SK-N-SH treated with all-trans-retinoic acid at 6 μM for 48 hours (cell line): Measurements from ENCODE around the gene SLC12A8.

Source experiments
- ATAC-seq: fragments of 200-7000 bp; cut with Tn5 transposase; 3 replicates; pipeline ENCODE4 v1.9.1; 2020; ENCODE audit warnings: mild to moderate bottlenecking, moderate library complexity
- ARNTL ChIP-seq: fragments of 450-650 bp; formaldehyde crosslinking; IDR thresholded peaks from 2 replicates; pipeline ENCODE4 v1.5.0; 2020; ENCODE audit warnings: low read depth, mild to moderate bottlenecking, moderate library complexity, borderline replicate concordance
- BACH2 ChIP-seq: fragments of 250-450 bp; sonication (Bioruptor Pico); IDR thresholded peaks from 2 replicates; pipeline ENCODE4 v1.9.0; 2021; ENCODE audit warnings: mild to moderate bottlenecking, borderline replicate concordance
- CSDC2 ChIP-seq: fragments of 250-450 bp; sonication (Bioruptor Pico); IDR thresholded peaks from 2 replicates; pipeline ENCODE4 v1.5.0; 2020; ENCODE audit warnings: mild to moderate bottlenecking, moderate library complexity
- ESRRG ChIP-seq: fragments of 250-450 bp; sonication (Bioruptor Pico); IDR thresholded peaks from 2 replicates; pipeline ENCODE4 v1.6.1; 2021; ENCODE audit warnings: mild to moderate bottlenecking
- GLIS3 ChIP-seq: fragments of 250-450 bp; sonication (Bioruptor Pico); IDR thresholded peaks from 2 replicates; pipeline ENCODE4 v1.5.0; 2020; ENCODE audit warnings: mild to moderate bottlenecking, moderate library complexity
- ISL1 ChIP-seq: fragments of 250-450 bp; sonication (Bioruptor Pico); IDR thresholded peaks from 2 replicates; pipeline ENCODE4 v2.1.2; 2022; ENCODE audit warnings: mild to moderate bottlenecking, moderate library complexity
- OSR1 ChIP-seq: fragments of 250-450 bp; sonication (Bioruptor Pico); IDR thresholded peaks from 2 replicates; pipeline ENCODE4 v1.8.0; 2022; ENCODE audit warnings: moderate library complexity, mild to moderate bottlenecking, inconsistent platforms
- PPARA ChIP-seq: fragments of 250-450 bp; sonication (Bioruptor Pico); IDR thresholded peaks from 2 replicates; pipeline ENCODE4 v1.5.0; 2020; ENCODE audit warnings: mild to moderate bottlenecking, borderline replicate concordance
- RARB ChIP-seq: fragments of 250-450 bp; sonication (Bioruptor Pico); IDR thresholded peaks from 2 replicates; pipeline ENCODE4 v1.8.0; 2021; ENCODE audit warnings: mild to moderate bottlenecking, moderate library complexity
- TCF4 ChIP-seq: fragments of 250-450 bp; sonication (Bioruptor Pico); IDR thresholded peaks from 2 replicates; pipeline ENCODE4 v1.8.0; 2021; ENCODE audit warnings: mild to moderate bottlenecking, moderate library complexity, borderline replicate concordance
- TOX ChIP-seq: fragments of 250-450 bp; sonication (Bioruptor Pico); IDR thresholded peaks from 2 replicates; pipeline ENCODE4 v1.8.0; 2021; ENCODE audit warnings: mild to moderate bottlenecking, moderate library complexity, borderline replicate concordance
- TSHZ2 ChIP-seq: fragments of 250-450 bp; sonication (Bioruptor Pico); IDR thresholded peaks from 2 replicates; pipeline ENCODE4 v1.5.0; 2020; ENCODE audit warnings: mild to moderate bottlenecking, moderate library complexity
- ZC3H10 ChIP-seq: fragments of 250-450 bp; sonication (Bioruptor Pico); IDR thresholded peaks from 2 replicates; pipeline ENCODE4 v1.5.1; 2021; ENCODE audit warnings: mild to moderate bottlenecking, moderate library complexity
- ZFP3 ChIP-seq: fragments of 250-450 bp; sonication (Bioruptor Pico); IDR thresholded peaks from 2 replicates; pipeline ENCODE4 v1.5.0; 2020; ENCODE audit warnings: mild to moderate bottlenecking, moderate library complexity
- ZFP30 ChIP-seq: fragments of 450-650 bp; formaldehyde crosslinking; IDR thresholded peaks from 2 replicates; pipeline ENCODE4 v1.5.0; 2022; ENCODE audit warnings: mild to moderate bottlenecking, moderate library complexity
- ZNF565 ChIP-seq: fragments of 450-650 bp; formaldehyde crosslinking; conservative IDR thresholded peaks from 2 replicates; pipeline ENCODE4 v1.5.0; 2020; ENCODE audit warnings: low read depth, mild to moderate bottlenecking, moderate library complexity
- ZNF70 ChIP-seq: fragments of 450-650 bp; formaldehyde crosslinking; IDR thresholded peaks from 2 replicates; pipeline ENCODE4 v1.5.0; 2020; ENCODE audit warnings: mild to moderate bottlenecking, moderate library complexity
- ZNF8 ChIP-seq: fragments of 450-650 bp; formaldehyde crosslinking; IDR thresholded peaks from 2 replicates; pipeline ENCODE4 v1.5.0; 2020; ENCODE audit warnings: mild to moderate bottlenecking, moderate library complexity
- TF ChIP-seq, protein P1 (sequence below): fragments of 250-450 bp; sonication (Bioruptor Pico); IDR thresholded peaks from 2 replicates; pipeline ENCODE4 v1.8.0; 2021; ENCODE audit warnings: low read depth, mild to moderate bottlenecking, moderate library complexity, borderline replicate concordance
- TF ChIP-seq, protein P2 (sequence below): fragments of 250-450 bp; sonication (Bioruptor Pico); IDR thresholded peaks from 2 replicates; pipeline ENCODE4 v1.8.0; 2020; ENCODE audit warnings: mild to moderate bottlenecking, moderate library complexity, borderline replicate concordance
- TF ChIP-seq, protein P3 (sequence below): fragments of 250-450 bp; sonication (Bioruptor Pico); IDR thresholded peaks from 2 replicates; pipeline ENCODE4 v1.5.1; 2020; ENCODE audit warnings: low read depth, mild to moderate bottlenecking, moderate library complexity
- TF ChIP-seq, protein P4 (sequence below): fragments of 250-450 bp; sonication (Bioruptor Pico); IDR thresholded peaks from 2 replicates; pipeline ENCODE4 v1.5.1; 2021; ENCODE audit warnings: mild to moderate bottlenecking, moderate library complexity

Gene SLC12A8

GRCh38 chr3:125239266-125239665, 26.7 kb upstream of the SLC12A8 start:
- ATAC-seq = no peak
- TF ChIP-seq ARNTL (CRISPR knock-in tag) = no peak
- no peak for TF ChIP-seq ZNF8
- no peak for TF ChIP-seq ZFP30 (CRISPR knock-in tag)
- TF ChIP-seq, protein P1, sequence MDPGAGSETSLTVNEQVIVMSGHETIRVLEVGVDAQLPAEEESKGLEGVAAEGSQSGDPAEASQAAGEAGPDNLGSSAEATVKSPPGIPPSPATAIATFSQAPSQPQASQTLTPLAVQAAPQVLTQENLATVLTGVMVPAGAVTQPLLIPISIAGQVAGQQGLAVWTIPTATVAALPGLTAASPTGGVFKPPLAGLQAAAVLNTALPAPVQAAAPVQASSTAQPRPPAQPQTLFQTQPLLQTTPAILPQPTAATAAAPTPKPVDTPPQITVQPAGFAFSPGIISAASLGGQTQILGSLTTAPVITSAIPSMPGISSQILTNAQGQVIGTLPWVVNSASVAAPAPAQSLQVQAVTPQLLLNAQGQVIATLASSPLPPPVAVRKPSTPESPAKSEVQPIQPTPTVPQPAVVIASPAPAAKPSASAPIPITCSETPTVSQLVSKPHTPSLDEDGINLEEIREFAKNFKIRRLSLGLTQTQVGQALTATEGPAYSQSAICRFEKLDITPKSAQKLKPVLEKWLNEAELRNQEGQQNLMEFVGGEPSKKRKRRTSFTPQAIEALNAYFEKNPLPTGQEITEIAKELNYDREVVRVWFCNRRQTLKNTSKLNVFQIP (CRISPR knock-in tag) = no peak
- TF ChIP-seq RARB (CRISPR knock-in tag) = no peak
- TF ChIP-seq TSHZ2 (CRISPR knock-in tag) = no peak
- TF ChIP-seq, protein P2, sequence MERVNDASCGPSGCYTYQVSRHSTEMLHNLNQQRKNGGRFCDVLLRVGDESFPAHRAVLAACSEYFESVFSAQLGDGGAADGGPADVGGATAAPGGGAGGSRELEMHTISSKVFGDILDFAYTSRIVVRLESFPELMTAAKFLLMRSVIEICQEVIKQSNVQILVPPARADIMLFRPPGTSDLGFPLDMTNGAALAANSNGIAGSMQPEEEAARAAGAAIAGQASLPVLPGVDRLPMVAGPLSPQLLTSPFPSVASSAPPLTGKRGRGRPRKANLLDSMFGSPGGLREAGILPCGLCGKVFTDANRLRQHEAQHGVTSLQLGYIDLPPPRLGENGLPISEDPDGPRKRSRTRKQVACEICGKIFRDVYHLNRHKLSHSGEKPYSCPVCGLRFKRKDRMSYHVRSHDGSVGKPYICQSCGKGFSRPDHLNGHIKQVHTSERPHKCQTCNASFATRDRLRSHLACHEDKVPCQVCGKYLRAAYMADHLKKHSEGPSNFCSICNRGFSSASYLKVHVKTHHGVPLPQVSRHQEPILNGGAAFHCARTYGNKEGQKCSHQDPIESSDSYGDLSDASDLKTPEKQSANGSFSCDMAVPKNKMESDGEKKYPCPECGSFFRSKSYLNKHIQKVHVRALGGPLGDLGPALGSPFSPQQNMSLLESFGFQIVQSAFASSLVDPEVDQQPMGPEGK = no peak
- no peak for TF ChIP-seq ZNF70
- no peak for TF ChIP-seq CSDC2 (CRISPR knock-in tag)
- no peak for TF ChIP-seq OSR1
- TF ChIP-seq PPARA (CRISPR knock-in tag) = no peak
- TF ChIP-seq TCF4 (CRISPR knock-in tag) = no peak
- no peak for TF ChIP-seq TOX
- no peak for TF ChIP-seq ESRRG
- TF ChIP-seq, protein P3, sequence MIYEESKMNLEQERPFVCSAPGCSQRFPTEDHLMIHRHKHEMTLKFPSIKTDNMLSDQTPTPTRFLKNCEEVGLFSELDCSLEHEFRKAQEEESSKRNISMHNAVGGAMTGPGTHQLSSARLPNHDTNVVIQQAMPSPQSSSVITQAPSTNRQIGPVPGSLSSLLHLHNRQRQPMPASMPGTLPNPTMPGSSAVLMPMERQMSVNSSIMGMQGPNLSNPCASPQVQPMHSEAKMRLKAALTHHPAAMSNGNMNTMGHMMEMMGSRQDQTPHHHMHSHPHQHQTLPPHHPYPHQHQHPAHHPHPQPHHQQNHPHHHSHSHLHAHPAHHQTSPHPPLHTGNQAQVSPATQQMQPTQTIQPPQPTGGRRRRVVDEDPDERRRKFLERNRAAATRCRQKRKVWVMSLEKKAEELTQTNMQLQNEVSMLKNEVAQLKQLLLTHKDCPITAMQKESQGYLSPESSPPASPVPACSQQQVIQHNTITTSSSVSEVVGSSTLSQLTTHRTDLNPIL (CRISPR knock-in tag) = no peak
- no peak for TF ChIP-seq ZNF565 (CRISPR knock-in tag)
- TF ChIP-seq, protein P4, sequence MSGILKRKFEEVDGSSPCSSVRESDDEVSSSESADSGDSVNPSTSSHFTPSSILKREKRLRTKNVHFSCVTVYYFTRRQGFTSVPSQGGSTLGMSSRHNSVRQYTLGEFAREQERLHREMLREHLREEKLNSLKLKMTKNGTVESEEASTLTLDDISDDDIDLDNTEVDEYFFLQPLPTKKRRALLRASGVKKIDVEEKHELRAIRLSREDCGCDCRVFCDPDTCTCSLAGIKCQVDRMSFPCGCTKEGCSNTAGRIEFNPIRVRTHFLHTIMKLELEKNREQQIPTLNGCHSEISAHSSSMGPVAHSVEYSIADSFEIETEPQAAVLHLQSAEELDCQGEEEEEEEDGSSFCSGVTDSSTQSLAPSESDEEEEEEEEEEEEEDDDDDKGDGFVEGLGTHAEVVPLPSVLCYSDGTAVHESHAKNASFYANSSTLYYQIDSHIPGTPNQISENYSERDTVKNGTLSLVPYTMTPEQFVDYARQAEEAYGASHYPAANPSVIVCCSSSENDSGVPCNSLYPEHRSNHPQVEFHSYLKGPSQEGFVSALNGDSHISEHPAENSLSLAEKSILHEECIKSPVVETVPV = no peak
- TF ChIP-seq BACH2 (CRISPR knock-in tag) = no peak
- TF ChIP-seq ISL1 (CRISPR knock-in tag) = no peak

DNA sequence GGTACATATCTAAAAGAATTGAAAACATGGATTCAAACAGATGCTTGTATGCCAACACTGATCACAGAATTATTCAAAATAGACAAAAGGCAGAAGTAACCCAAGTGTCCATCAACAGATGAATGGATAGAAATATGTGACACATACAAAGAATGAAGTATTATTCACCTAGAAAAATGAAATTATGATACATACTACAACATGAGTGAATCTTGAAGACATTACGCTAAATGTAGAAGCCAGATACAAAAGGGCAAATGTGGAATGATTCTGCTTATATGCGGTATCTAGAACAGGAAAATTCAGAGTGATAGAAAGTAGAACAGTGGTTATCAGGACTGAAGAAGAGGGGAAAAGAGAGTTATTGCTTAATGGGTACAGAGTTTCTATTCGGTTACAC, 26.2 kb upstream of the SLC12A8 start:
- no peak for ATAC-seq
- TF ChIP-seq ZNF565 (CRISPR knock-in tag) (no peak), RARB (CRISPR knock-in tag) (no peak), ZFP3 (no peak), ZNF8 (no peak), TCF4 (CRISPR knock-in tag) (no peak), ZNF70 (no peak), PPARA (CRISPR knock-in tag) (no peak), TSHZ2 (CRISPR knock-in tag) (no peak), ARNTL (CRISPR knock-in tag) (no peak), ESRRG (no peak), BACH2 (CRISPR knock-in tag) (no peak), ISL1 (CRISPR knock-in tag) (no peak), GLIS3 (CRISPR knock-in tag) (no peak), OSR1 (no peak), ZC3H10 (CRISPR knock-in tag) (no peak)
- TF ChIP-seq, protein P4 = no peak
- TF ChIP-seq, protein P1 (CRISPR knock-in tag) = no peak
- TF ChIP-seq, protein P3 (CRISPR knock-in tag) = no peak
